Mesodermal cell (in vitro differentiated cells): ENCODE measurements around the gene ZAR1.

ENCODE experiments used
- H3K27ac ChIP-seq: 2 replicates; pipeline ENCODE4 v1.7.0; 2013; ENCODE audit warnings: mild to moderate bottlenecking, low read depth, low read length, moderate library complexity; ENCODE audit not compliant: severe bottlenecking
- H3K36me3 ChIP-seq: 2 replicates; pipeline ENCODE4 v1.7.1; 2013; ENCODE audit warnings: mild to moderate bottlenecking, low read length, moderate library complexity; ENCODE audit not compliant: control insufficient read depth, insufficient read depth
- H3K4me1 ChIP-seq: one replicate; pipeline ENCODE4 v1.7.1; 2013; ENCODE audit warnings: mild to moderate bottlenecking, low read length; ENCODE audit not compliant: insufficient read depth, control insufficient read depth, poor library complexity, severe bottlenecking
- H3K4me3 ChIP-seq: 2 replicates; pipeline ENCODE4 v1.7.0; 2013; ENCODE audit warnings: low read length, control low read depth, mild to moderate bottlenecking; ENCODE audit not compliant: insufficient read depth, poor library complexity, severe bottlenecking; ENCODE audit errors: extremely low read depth
- H3K9me3 ChIP-seq: 2 replicates; pipeline ENCODE4 v1.7.1; 2013; ENCODE audit warnings: mild to moderate bottlenecking, low read length, moderate library complexity; ENCODE audit not compliant: control insufficient read depth
- WGBS, 2 experiments: methylation state at CpG; one replicate each; pipeline ENCODE4 v1.1.5; 2013; ENCODE audit warnings: missing lambda C conversion rate in 2 of 2; ENCODE audit not compliant: insufficient coverage in 2 of 2; 5-methylcytosine and 5-hydroxymethylcytosine counted together

Gene ZAR1

DNA sequence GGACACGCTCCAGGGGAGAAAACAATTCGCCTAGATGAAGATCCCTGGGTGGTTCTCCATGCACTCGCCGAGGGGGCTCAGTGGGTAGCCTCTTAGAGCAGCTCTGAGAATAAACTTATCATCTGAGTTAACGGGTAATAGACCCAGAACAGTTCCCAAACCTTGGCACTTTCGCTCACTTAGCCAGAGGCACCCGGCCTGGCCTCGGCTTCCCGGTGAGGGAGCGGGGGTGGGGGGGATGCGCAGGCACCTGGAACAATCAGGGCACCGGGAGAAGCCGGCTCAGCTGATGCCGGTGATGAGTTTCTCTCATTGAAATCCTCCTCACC lies 405 bp upstream of the ZAR1 start:
- Histone ChIP-seq H3K36me3 (no peaks in the 10 kb centered on the region), H3K9me3 (no peaks in the 10 kb centered on the region), H3K4me1 (no peaks in the 10 kb centered on the region), H3K27ac (no peak overlapping the region), H3K4me3 (peak overlapping the region; percentile 33)
- 3 to 22% methylated on average over 4 to 8 of the region's 14 CpGs for WGBS, 2 experiments

- no peaks in the 10 kb centered on the region for H3K9me3 ChIP-seq
- H3K4me3 ChIP-seq, result no peak overlapping the region
These were observed 845 bp downstream of the ZAR1 start for GRCh38 chr4:48490680-48491513.

DNA sequence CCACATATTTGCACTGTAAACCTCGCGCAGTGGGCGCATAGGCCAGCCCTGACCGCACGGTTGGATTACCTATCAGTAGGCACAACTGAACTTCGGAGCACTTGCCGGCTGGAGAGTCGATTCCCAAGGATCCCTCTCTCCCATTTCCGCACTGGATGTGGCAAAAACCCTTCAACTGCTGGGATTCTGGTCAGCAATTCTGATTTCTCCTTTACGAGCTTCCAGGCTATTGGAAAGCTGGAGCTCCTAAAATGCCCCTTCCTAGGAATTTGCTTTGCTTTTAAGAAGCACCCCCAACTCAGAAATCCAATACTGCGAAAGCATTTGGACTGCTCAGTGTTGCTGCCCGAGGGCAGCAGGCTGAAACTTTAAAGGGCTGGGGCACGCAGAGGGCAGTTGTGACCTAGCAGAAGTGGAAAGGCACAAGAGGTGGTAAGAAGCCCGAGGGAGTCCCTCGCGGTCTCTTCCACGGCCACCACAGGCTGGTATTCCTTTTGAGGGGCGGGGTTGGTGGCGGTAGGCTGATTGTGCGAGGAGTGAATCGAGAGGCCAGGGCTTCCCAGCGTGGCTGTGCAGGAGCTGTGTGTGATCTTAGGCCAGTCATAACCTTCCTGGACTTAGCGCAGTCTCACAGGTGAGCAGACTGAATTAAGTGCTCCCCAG lies 1.6 kb downstream of the ZAR1 start:
- no peak overlapping the region for H3K4me3 ChIP-seq
- H3K4me1 ChIP-seq, result no peaks in the 10 kb centered on the region
- no peaks in the 10 kb centered on the region for H3K36me3 ChIP-seq
- H3K27ac ChIP-seq, result no peak overlapping the region
- WGBS, 2 experiments, result 81 to 85% methylated on average over 19 to 23 of the region's 23 CpGs
- no peaks in the 10 kb centered on the region for H3K9me3 ChIP-seq

More at GRCh38 chr4:48490680-48491513, 845 bp downstream of the ZAR1 start:
- no peaks in the 10 kb centered on the region for H3K4me1 ChIP-seq
- 59 to 66% methylated on average over 68 to 93 of the region's 104 CpGs for WGBS, 2 experiments
- no peak overlapping the region for H3K27ac ChIP-seq
- no peaks in the 10 kb centered on the region for H3K36me3 ChIP-seq

DNA sequence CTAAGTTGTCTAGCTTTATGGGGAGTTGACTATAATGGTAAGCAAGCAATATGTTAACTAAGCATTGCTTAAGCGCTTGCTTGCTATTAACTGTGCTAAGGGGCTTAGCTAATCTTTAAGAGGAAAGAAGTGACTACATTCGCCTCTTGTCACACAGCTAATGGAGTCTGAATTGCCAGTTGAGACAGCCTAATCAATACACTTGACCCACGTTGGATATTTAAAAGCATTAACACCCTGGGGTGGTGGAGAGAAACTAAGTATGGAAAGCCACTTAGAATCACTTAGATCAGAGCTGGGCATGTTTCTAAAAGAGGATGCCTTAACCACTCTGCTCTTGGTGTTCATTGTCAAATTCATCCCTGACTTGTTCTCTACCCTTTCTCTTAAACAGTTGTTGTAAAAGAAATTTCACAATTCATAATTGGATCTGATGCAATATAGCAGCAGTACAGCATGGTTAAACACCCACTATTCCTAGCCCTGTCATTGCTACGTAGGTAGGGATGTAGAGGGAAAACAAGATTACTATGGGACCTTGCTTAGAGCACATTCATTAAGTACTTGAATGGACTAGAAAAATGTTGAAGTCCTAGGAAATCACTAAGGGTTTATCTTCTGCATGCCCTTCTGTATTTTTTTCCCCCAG lies 3.5 kb downstream of the ZAR1 start:
- Histone ChIP-seq H3K4me3 (no peak overlapping the region), H3K4me1 (no peaks in the 10 kb centered on the region), H3K27ac (no peak overlapping the region), H3K36me3 (no peaks in the 10 kb centered on the region), H3K9me3 (no peaks in the 10 kb centered on the region)
- 79 to 100% methylated on average over 1 to 3 of the region's 4 CpGs for WGBS, 2 experiments

DNA sequence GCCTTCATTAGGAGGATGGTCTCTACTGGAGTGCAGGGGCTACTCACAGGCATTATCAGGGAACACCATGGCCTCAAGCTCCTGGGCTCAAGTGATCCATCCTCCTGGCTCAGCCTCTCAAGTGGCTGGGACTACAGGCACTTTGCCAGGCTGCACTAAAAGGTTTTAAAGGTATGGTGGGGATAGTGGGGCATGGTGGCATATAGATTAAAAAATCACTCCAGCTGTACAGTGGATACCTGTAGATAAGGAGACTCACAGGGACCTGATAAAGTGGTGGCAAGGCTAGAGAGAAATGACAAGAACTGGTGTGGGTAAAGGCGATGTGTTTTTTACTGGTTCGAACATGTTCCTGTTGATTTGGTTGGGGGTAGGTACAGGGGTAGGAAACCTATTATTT lies 5.9 kb downstream of the ZAR1 start:
- Histone ChIP-seq H3K27ac (no peak overlapping the region), H3K4me3 (no peak overlapping the region), H3K36me3 (peaks cover 10% of the 10 kb centered on the region), H3K4me1 (no peaks in the 10 kb centered on the region), H3K9me3 (no peaks in the 10 kb centered on the region)
- WGBS, 2 experiments, result 75 to 100% methylated on average over 2 of the region's 2 CpGs

- no CpG with 5 or more reads among the region's 4 CpGs for WGBS, 2 experiments
These were observed 8.8 kb downstream of the ZAR1 start for GRCh38 chr4:48498895-48499294.

DNA sequence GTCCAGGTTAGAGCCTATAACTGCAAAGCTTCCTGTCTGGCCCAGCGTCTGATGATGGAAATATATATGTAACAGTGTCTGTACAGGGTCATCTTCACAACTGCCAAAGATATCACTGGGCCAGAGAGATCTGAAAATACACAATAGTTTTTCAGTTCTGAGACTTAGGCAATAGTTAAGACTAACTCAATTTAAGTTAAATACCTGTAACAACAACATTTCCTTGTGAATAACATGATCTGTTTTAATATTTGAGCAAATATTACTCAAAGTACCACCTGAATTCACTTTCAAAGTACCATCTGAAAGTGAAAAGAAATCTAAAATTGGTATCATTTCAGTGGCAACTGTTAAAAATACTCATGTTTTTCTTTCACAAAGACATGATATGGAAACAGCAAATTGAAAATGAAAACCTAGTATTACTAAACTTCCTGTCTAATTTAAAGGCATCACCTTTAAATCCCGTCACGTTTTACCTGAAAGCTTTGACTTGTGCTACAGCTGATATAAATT lies 9.6 kb downstream of the ZAR1 start:
- H3K36me3 ChIP-seq, result peaks cover 21% of the 10 kb centered on the region
- no peaks in the 10 kb centered on the region for H3K4me1 ChIP-seq
- 100% methylated on average over 1 to 2 of the region's 3 CpGs for WGBS, 2 experiments

More at GRCh38 chr4:48498895-48499294, 8.8 kb downstream of the ZAR1 start:
- Histone ChIP-seq H3K9me3 (no peaks in the 10 kb centered on the region), H3K4me3 (no peak overlapping the region), H3K36me3 (peaks cover 21% of the 10 kb centered on the region), H3K4me1 (no peaks in the 10 kb centered on the region), H3K27ac (no peak overlapping the region)

GRCh38 chr4:48503233-48504025 lies 13.4 kb downstream of the ZAR1 start:
- Histone ChIP-seq H3K9me3 (no peaks in the 10 kb centered on the region), H3K4me1 (no peaks in the 10 kb centered on the region), H3K36me3 (peaks cover 39% of the 10 kb centered on the region), H3K27ac (no peak overlapping the region), H3K4me3 (no peak overlapping the region)
- WGBS, 2 experiments, result no CpG with 5 or more reads among the region's 4 CpGs

More for the DNA sequence above, 9.6 kb downstream of the ZAR1 start:
- H3K27ac ChIP-seq, result no peak overlapping the region
- H3K4me3 ChIP-seq, result no peak overlapping the region
- no peaks in the 10 kb centered on the region for H3K9me3 ChIP-seq

GRCh38 chr4:48504026-48504330 lies 13.9 kb downstream of the ZAR1 start:
- no CpG with 5 or more reads among the region's 2 CpGs for WGBS, 2 experiments
- H3K36me3 ChIP-seq, result peaks cover 41% of the 10 kb centered on the region

GRCh38 chr4:48504352-48504751 lies 14.3 kb downstream of the ZAR1 start:
- no CpG with 5 or more reads among the region's 1 CpG for WGBS, 2 experiments
- Histone ChIP-seq H3K4me3 (no peak overlapping the region), H3K36me3 (peaks cover 38% of the 10 kb centered on the region), H3K9me3 (no peaks in the 10 kb centered on the region), H3K27ac (no peak overlapping the region), H3K4me1 (no peaks in the 10 kb centered on the region)

More at GRCh38 chr4:48504026-48504330, 13.9 kb downstream of the ZAR1 start:
- no peaks in the 10 kb centered on the region for H3K9me3 ChIP-seq
- no peak overlapping the region for H3K4me3 ChIP-seq
- H3K4me1 ChIP-seq, result no peaks in the 10 kb centered on the region
- no peak overlapping the region for H3K27ac ChIP-seq
